Superior temporal gyrus (tissue), 1 donor: ENCODE data around the gene MCRIP2.

ENCODE experiments used
- DNase-seq: peaks from one replicate; pipeline ENCODE4 v3.0.0-alpha.2; 2016; ENCODE audit errors: extremely low spot score

Gene MCRIP2

GRCh38 chr16:669666-670065 is 28.0 kb downstream of the MCRIP2 start:
- no peak for DNase-seq

- no peak for DNase-seq
These were observed 29.1 kb downstream of the MCRIP2 start for GRCh38 chr16:670485-671352.

- no peak for DNase-seq
These were observed 29.9 kb downstream of the MCRIP2 start for GRCh38 chr16:671353-672131.

- no peak for DNase-seq
These were observed 30.7 kb downstream of the MCRIP2 start for GRCh38 chr16:672371-672770.

- no peak for DNase-seq
These were observed 31.2 kb downstream of the MCRIP2 start for GRCh38 chr16:672851-673250.

- no peak for DNase-seq
These were observed 31.9 kb downstream of the MCRIP2 start for GRCh38 chr16:673399-673991.

GRCh38 chr16:674214-674881 is 32.7 kb downstream of the MCRIP2 start:
- no peak for DNase-seq

- DNase-seq, result no peak
These were observed 33.6 kb downstream of the MCRIP2 start, which contains the start of gene RHBDL1 for GRCh38 chr16:674968-675883. Gene RHBDL1, plus strand, starts transcription at chr16:675671. Its CDS starts 120 bp downstream, at chr16:675791.

- no peak for DNase-seq
These were observed 34.4 kb downstream of the MCRIP2 start for GRCh38 chr16:675884-676564.

GRCh38 chr16:676565-676902 is 34.9 kb downstream of the MCRIP2 start:
- DNase-seq, result no peak

- DNase-seq, result no peak
These were observed 35.3 kb downstream of the MCRIP2 start for GRCh38 chr16:676913-677312.

- no peak for DNase-seq
These were observed 35.9 kb downstream of the MCRIP2 start for GRCh38 chr16:677316-678190.

GRCh38 chr16:678209-678857 is 36.7 kb downstream of the MCRIP2 start:
- no peak for DNase-seq

GRCh38 chr16:678858-679813 is 37.5 kb downstream of the MCRIP2 start:
- no peak for DNase-seq

GRCh38 chr16:679814-680624 is 38.4 kb downstream of the MCRIP2 start, which contains the start of gene STUB1:
Gene STUB1, plus strand, starts transcription at chr16:680410. Its CDS starts 116 bp downstream, at chr16:680526.
- peak; percentile 74 for DNase-seq

GRCh38 chr16:680625-680945 is 39.0 kb downstream of the MCRIP2 start:
- no peak for DNase-seq
